RWPE1 (cell line): ENCODE measurements around the gene IGSF6.

Experiments
- CTCF ChIA-PET: fragments of 350-600 bp; sonication (Branson Sonifier 250); formaldehyde crosslinking; extraction: SDS; loops from one replicate; lab custom pipeline; 2021; lab: Yijun Ruan, JAX
- POLR2A ChIA-PET: fragments of 400-600 bp; formaldehyde crosslinking; extraction: SDS; loops from one replicate; lab custom pipeline; 2020; ENCODE audit warnings: antibody characterized with exemption; ENCODE audit not compliant: low non-redundant PET; lab: Yijun Ruan, JAX
- DNase-seq: peaks from one replicate; pipeline ENCODE4 v3.0.0; 2012; ENCODE audit warnings: low spot score
- H3K27ac ChIP-seq: fragments of 450-650 bp; 2 replicates; pipeline ENCODE4 v1.5.1; 2017
- TF ChIP-seq, protein P1 (sequence below): fragments of 450-650 bp; conservative IDR thresholded peaks from 2 replicates; pipeline ENCODE4 v1.5.1; 2017; ENCODE audit warnings: low read depth, mild to moderate bottlenecking

IGSF6 gene

DNA sequence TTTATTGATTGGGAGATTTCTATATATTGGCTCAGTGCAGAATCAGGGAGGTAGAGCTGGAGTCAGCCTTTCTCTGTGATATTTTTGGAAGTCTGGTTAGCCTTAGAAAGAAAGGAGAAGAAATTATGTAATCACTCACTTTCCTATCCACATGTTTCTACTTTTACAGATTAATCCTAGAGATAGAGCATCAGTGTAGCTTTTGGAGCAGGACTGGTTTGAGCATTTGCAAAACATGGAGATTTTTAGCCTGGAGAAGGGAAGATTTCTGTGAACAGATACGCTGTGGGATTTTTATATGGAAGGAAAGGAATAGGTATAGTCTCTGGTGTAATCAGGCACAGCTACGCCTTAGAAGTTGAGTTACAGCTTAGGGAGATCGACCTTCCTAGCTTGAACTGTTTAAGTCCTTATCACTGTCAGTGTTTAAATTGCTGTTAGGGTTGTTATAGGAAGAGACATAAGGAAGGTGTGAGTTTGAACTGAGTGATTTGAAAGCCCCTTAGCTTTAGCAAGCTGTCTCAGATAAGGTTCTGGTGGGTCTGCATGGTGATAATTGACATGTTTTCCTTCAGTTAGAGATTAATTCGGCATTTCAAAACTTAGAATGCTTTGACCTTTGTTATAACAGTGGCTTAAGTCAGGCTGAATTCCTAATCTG lies 32.5 kb downstream of the IGSF6 start:
- DNase-seq: no peak
- POLR2A ChIA-PET: no interaction called here
- CTCF ChIA-PET: no interaction called here
- H3K27ac ChIP-seq: no peak overlapping the region
- TF ChIP-seq, protein P1, sequence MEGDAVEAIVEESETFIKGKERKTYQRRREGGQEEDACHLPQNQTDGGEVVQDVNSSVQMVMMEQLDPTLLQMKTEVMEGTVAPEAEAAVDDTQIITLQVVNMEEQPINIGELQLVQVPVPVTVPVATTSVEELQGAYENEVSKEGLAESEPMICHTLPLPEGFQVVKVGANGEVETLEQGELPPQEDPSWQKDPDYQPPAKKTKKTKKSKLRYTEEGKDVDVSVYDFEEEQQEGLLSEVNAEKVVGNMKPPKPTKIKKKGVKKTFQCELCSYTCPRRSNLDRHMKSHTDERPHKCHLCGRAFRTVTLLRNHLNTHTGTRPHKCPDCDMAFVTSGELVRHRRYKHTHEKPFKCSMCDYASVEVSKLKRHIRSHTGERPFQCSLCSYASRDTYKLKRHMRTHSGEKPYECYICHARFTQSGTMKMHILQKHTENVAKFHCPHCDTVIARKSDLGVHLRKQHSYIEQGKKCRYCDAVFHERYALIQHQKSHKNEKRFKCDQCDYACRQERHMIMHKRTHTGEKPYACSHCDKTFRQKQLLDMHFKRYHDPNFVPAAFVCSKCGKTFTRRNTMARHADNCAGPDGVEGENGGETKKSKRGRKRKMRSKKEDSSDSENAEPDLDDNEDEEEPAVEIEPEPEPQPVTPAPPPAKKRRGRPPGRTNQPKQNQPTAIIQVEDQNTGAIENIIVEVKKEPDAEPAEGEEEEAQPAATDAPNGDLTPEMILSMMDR: no peak

DNA sequence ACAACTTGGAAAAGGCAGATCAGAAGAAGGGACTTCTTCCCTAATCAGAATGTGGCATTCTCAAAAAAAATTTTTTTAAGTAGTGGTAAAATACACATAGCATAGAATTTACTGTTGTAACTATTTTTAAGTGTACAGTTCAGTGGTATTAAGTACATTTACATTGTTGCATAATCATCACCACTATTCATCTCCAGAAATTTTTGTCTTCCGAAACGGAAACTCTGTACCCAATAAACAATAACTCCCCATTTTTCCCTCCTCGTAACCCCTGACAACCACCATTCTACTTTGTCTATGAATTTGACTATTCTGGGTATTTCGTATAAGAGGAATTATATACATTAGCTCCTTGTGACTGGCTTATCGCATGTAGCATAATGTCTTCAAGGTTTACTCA lies 34.1 kb downstream of the IGSF6 start:
- H3K27ac ChIP-seq: no peak overlapping the region

DNA sequence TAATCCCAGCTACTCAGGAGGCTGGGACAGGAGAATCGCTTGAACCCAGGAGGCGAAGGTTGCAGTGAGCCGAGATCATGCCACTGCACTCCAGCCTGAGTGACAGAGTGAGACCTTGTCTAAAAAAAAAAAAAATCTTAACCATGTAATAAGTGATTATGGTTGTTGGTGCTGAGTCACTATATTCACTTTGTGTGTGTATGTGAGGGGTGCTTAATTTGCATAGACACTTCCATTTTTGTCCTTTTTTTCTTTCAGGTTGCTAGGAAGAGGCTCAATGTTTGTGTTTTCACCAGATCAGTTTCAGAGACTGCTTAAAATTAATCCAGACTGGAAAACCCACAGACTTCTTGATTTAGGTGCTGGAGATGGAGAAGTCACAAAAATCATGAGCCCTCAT lies 34.8 kb downstream of the IGSF6 start:
- H3K27ac ChIP-seq: no peak overlapping the region
- TF ChIP-seq, protein P1: no peak
- POLR2A ChIA-PET: no interaction called here
- no peak for DNase-seq
- CTCF ChIA-PET: interaction anchor here (0.6 kb wide), 1 partner anchor 618 kb away, joined by 3 read pairs; no protein-coding TSS in a partner anchor

More for the DNA sequence above, 34.1 kb downstream of the IGSF6 start:
- no peak for DNase-seq
- CTCF ChIA-PET: no interaction called here
- POLR2A ChIA-PET: no interaction called here
- TF ChIP-seq, protein P1: no peak

DNA sequence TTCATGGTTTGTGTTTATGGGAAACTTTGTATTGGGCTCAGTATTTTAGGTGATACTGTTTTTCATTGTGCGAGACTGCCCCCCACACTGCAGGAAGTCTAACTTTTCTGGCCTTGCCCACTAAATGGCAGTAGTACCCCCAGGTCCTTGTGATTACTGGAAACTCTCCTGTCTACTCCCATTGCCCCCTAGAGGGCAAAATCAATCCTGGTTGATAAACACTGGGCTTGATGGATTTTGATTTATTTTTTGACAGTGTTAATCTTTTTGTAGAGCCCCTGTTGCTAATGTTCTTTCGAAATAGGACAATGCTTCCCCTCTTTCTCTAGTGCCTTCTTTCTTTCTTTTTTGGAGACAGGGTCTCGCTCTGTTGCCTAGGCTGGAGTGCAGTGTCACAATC lies 37.5 kb downstream of the IGSF6 start:
- no peak for DNase-seq
- ChIA-PET POLR2A (no interaction called here), CTCF (no interaction called here)
- no peak overlapping the region for H3K27ac ChIP-seq
- TF ChIP-seq, protein P1: no peak

DNA sequence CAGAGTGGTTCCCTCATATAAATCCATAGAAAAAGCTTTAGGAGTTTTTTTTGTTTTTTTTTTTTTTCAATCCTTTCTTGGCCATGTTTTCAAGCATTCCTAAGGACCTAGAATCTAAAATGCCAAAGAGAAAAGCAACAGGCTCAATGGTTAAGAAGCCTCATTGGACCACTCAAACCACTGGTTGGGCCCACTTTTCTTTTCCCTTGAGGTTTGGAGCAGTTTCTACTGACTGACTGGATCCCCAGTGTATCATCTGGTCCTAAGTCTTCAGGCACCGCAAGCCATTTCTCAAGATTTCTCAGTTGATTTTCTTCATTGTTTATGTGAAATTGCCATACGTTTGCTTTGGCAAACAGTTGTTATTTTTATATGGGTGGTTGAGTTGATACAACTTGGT lies 38.6 kb downstream of the IGSF6 start:
- no peak for DNase-seq
- CTCF ChIA-PET: no interaction called here
- POLR2A ChIA-PET: no interaction called here
- TF ChIP-seq, protein P1: no peak
- no peak overlapping the region for H3K27ac ChIP-seq

DNA sequence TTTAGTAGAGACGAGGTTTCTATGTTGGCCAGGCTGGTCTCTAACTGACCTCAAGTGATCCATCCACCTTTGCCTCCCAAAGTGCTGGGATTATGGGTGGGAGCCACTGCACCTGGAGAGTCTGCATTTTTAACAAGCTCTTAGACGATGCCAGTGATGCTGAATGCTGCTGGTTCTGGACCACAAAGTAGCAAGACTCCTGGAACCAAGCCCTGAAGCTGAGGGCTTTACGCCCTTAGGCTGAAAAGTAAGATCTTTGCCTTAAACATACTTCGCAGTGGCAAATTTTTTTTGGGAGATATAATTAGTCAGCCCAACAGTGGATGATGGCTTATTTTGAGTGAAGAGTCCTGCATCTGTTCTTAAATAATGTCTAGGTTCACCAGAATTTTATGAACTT lies 39.0 kb downstream of the IGSF6 start:
- POLR2A ChIA-PET: no interaction called here
- DNase-seq: no peak

More for the DNA sequence above, 39.0 kb downstream of the IGSF6 start:
- CTCF ChIA-PET: no interaction called here
- no peak overlapping the region for H3K27ac ChIP-seq
- TF ChIP-seq, protein P1: no peak
